AG10803 (cell line): Measurements from ENCODE around the gene PFKFB2.

Experiments
- DNase-seq: peaks from one replicate; pipeline ENCODE4 v3.0.0; 2010; ENCODE audit warnings: low read depth
- H3K4me3 ChIP-seq: 2 replicates; pipeline ENCODE4 v1.5.1; 2011; ENCODE audit warnings: mild to moderate bottlenecking, low read length, control low read depth
- CTCF ChIP-seq: conservative IDR thresholded peaks from 2 replicates; pipeline ENCODE4 v1.5.1; 2011; ENCODE audit warnings: mild to moderate bottlenecking, low read length, control low read depth, inconsistent platforms

Gene PFKFB2

GRCh38 chr1:207009945-207010344, 43.1 kb upstream of the PFKFB2 start:
- no peak for TF ChIP-seq CTCF
- H3K4me3 ChIP-seq = no peak overlapping the region
- no peak for DNase-seq

GRCh38 chr1:207010726-207011125, 42.3 kb upstream of the PFKFB2 start:
- TF ChIP-seq CTCF = no peak
- no peak for DNase-seq
- no peak overlapping the region for H3K4me3 ChIP-seq

GRCh38 chr1:207013321-207014085, 39.6 kb upstream of the PFKFB2 start:
- H3K4me3 ChIP-seq = no peak overlapping the region
- no peak for DNase-seq
- no peak for TF ChIP-seq CTCF

- no peak overlapping the region for H3K4me3 ChIP-seq
- no peak for DNase-seq
- no peak for TF ChIP-seq CTCF
These were observed 38.3 kb upstream of the PFKFB2 start for GRCh38 chr1:207014728-207015127.

GRCh38 chr1:207015791-207016190, 37.3 kb upstream of the PFKFB2 start:
- no peak for DNase-seq
- no peak overlapping the region for H3K4me3 ChIP-seq
- TF ChIP-seq CTCF = no peak

GRCh38 chr1:207017615-207018559, 35.2 kb upstream of the PFKFB2 start:
- DNase-seq = no peak
- H3K4me3 ChIP-seq = no peak overlapping the region
- no peak for TF ChIP-seq CTCF

- no peak for TF ChIP-seq CTCF
- H3K4me3 ChIP-seq = no peak overlapping the region
- DNase-seq = no peak
These were observed 34.4 kb upstream of the PFKFB2 start for GRCh38 chr1:207018707-207019106.
